GM23338 (cell line): ENCODE data around the gene ERMP1. TPM values are rescaled to one million over a fixed set of nuclear protein-coding genes. Genes with fewer than 3 reads are reported as not detected.
A peak's percentile ranks its signal among the peaks of the same experiment; 100 is the strongest.

Source experiments
- ATAC-seq: fragments of 200-7000 bp; cut with Tn5 transposase; 3 replicates; pipeline ENCODE4 v1.9.1; 2020
- DNase-seq: peaks from one replicate; pipeline ENCODE4 v3.0.0-alpha.2; 2015; ENCODE audit warnings: low spot score
- H2AFZ ChIP-seq: fragments of 200-600 bp; sonication (generic); 2 replicates; pipeline ENCODE4 v1.8.0; 2016; ENCODE audit warnings: antibody characterized with exemption, mild to moderate bottlenecking, moderate library complexity
- H3F3A ChIP-seq: fragments of 200-600 bp; sonication (generic); replicated peaks from 2 replicates; pipeline ENCODE4 v1.8.0; 2017; ENCODE audit warnings: antibody characterized with exemption, mixed run types, low read depth
- H3K27ac ChIP-seq: fragments of 200-600 bp; sonication (generic); 2 replicates; pipeline ENCODE4 v1.6.1; 2016; ENCODE audit warnings: low read depth
- H3K27me3 ChIP-seq: fragments of 200-600 bp; sonication (generic); 2 replicates; pipeline ENCODE4 v1.8.0; 2016; ENCODE audit warnings: mild to moderate bottlenecking, mixed run types, moderate library complexity; ENCODE audit not compliant: insufficient read depth
- H3K36me3 ChIP-seq: fragments of 200-600 bp; sonication (generic); 2 replicates; pipeline ENCODE4 v1.8.0; 2016; ENCODE audit warnings: mild to moderate bottlenecking; ENCODE audit not compliant: insufficient read depth
- H3K4me1 ChIP-seq: fragments of 200-600 bp; sonication (generic); 2 replicates; pipeline ENCODE4 v1.8.0; 2016; ENCODE audit warnings: mild to moderate bottlenecking, moderate library complexity; ENCODE audit not compliant: insufficient read depth
- H3K4me2 ChIP-seq: fragments of 200-600 bp; sonication (generic); 2 replicates; pipeline ENCODE4 v1.7.1; 2017; ENCODE audit warnings: mixed run types
- H3K4me3 ChIP-seq: fragments of 200-600 bp; sonication (generic); 2 replicates; pipeline ENCODE4 v1.6.1; 2016; ENCODE audit warnings: mixed run types
- H3K79me2 ChIP-seq: fragments of 200-600 bp; sonication (generic); replicated peaks from 2 replicates; pipeline ENCODE4 v1.8.0; 2017; ENCODE audit warnings: mild to moderate bottlenecking; ENCODE audit not compliant: insufficient read depth
- H3K9me2 ChIP-seq: fragments of 200-600 bp; sonication (generic); 2 replicates; pipeline ENCODE4 v1.8.0; 2017; ENCODE audit not compliant: insufficient read depth
- H4K20me1 ChIP-seq: fragments of 200-600 bp; sonication (generic); replicated peaks from 2 replicates; pipeline ENCODE4 v1.8.0; 2017; ENCODE audit warnings: mild to moderate bottlenecking; ENCODE audit not compliant: insufficient read depth
- H3K27ac Mint-ChIP-seq: 2 replicates; pipeline ENCODE4 v1.8.0; 2020; ENCODE audit warnings: inconsistent platforms, mild to moderate bottlenecking, moderate library complexity, mixed read lengths
- H3K27me3 Mint-ChIP-seq: 3 replicates; pipeline ENCODE4 v1.8.0; 2022; ENCODE audit warnings: low read depth, mild to moderate bottlenecking, moderate library complexity, mixed read lengths, inconsistent platforms; ENCODE audit not compliant: insufficient read depth, poor library complexity
- H3K36me3 Mint-ChIP-seq: 3 replicates; pipeline ENCODE4 v1.8.0; 2021; ENCODE audit warnings: low read depth, mild to moderate bottlenecking, inconsistent platforms, moderate library complexity, mixed read lengths
- H3K4me1 Mint-ChIP-seq: 3 replicates; pipeline ENCODE4 v1.8.0; 2020; ENCODE audit warnings: mild to moderate bottlenecking, inconsistent platforms, mixed read lengths
- H3K4me3 Mint-ChIP-seq: 3 replicates; pipeline ENCODE4 v1.8.0; 2021; ENCODE audit warnings: moderate library complexity, mild to moderate bottlenecking, inconsistent platforms, mixed read lengths
- H3K9me3 Mint-ChIP-seq: 3 replicates; pipeline ENCODE4 v1.8.0; 2020; ENCODE audit warnings: moderate library complexity, mild to moderate bottlenecking, inconsistent platforms, mixed read lengths
- CREB1 ChIP-seq: fragments of 250-450 bp; sonication (Bioruptor Pico); IDR thresholded peaks from 2 replicates; pipeline ENCODE4 v1.5.0; 2020; ENCODE audit warnings: low read depth, mild to moderate bottlenecking, moderate library complexity
- CTCF ChIP-seq, 2 experiments: fragments of 200-600 bp in 1 of 2; sonication (generic) in 1 of 2; conservative IDR thresholded peaks; 2 replicates each; pipeline versions ENCODE4 v1.5.1 to v1.6.1; 2016 to 2017; ENCODE audit warnings: antibody characterized with exemption in 2 of 2, low read depth in 2 of 2, mild to moderate bottlenecking in 2 of 2, moderate library complexity in 1 of 2
- ETS1 ChIP-seq: IDR thresholded peaks from 2 replicates; pipeline ENCODE4 v1.6.1; 2016; ENCODE audit warnings: antibody characterized with exemption
- EZH2 ChIP-seq: fragments of 200-600 bp; sonication (generic); IDR thresholded peaks from one replicate; pipeline ENCODE4 v1.8.0; 2017; ENCODE audit warnings: antibody characterized with exemption, mild to moderate bottlenecking, low read depth; ENCODE audit not compliant: unreplicated experiment
- EZH2phosphoT487 ChIP-seq: fragments of 200-600 bp; sonication (generic); IDR thresholded peaks from one replicate; pipeline ENCODE4 v1.8.1; 2018; ENCODE audit warnings: antibody characterized with exemption; ENCODE audit not compliant: unreplicated experiment
- JUNB ChIP-seq: IDR thresholded peaks from one replicate; pipeline ENCODE4 v1.6.1; 2016; ENCODE audit warnings: antibody characterized with exemption; ENCODE audit not compliant: unreplicated experiment
- NANOG ChIP-seq: IDR thresholded peaks from 2 replicates; pipeline ENCODE4 v1.6.1; 2016; ENCODE audit warnings: antibody characterized with exemption, borderline replicate concordance
- POLR2AphosphoS5 ChIP-seq: IDR thresholded peaks from 2 replicates; pipeline ENCODE4 v1.6.1; 2016; ENCODE audit warnings: antibody characterized with exemption, low read depth
- REST ChIP-seq: IDR thresholded peaks from one replicate; pipeline ENCODE4 v1.6.1; 2018; ENCODE audit warnings: antibody characterized with exemption; ENCODE audit not compliant: unreplicated experiment
- STAT1 ChIP-seq: IDR thresholded peaks from one replicate; pipeline ENCODE4 v1.6.1; 2016; ENCODE audit warnings: antibody characterized with exemption; ENCODE audit not compliant: unreplicated experiment
- ZNF114 ChIP-seq: fragments of 250-450 bp; sonication (Bioruptor Pico); IDR thresholded peaks from 2 replicates; pipeline ENCODE4 v1.5.0; 2020; ENCODE audit warnings: mild to moderate bottlenecking, moderate library complexity
- ZNF331 ChIP-seq: fragments of 250-450 bp; sonication (Bioruptor Pico); IDR thresholded peaks from 2 replicates; pipeline ENCODE4 v1.5.0; 2020; ENCODE audit warnings: low read depth, mild to moderate bottlenecking, moderate library complexity
- ZNF462 ChIP-seq: fragments of 250-450 bp; sonication (Bioruptor Pico); IDR thresholded peaks from 2 replicates; pipeline ENCODE4 v1.5.0; 2020; ENCODE audit warnings: mild to moderate bottlenecking, moderate library complexity
- polyA plus RNA-seq: library from polyadenylated mRNA; unstranded; fragments of >200 nt; fragmentation: Nextera tagmentation; extraction: Ambion mirVana; gene quantifications from 2 replicates; pipeline ENCODE4 v1.2.1, GENCODE V29; 2016
- total RNA-seq: library from RNA; depleted of rRNA; stranded (reverse); fragments of >200 nt; shearing (Covaris generic); gene quantifications from 2 replicates; pipeline ENCODE4 v1.2.3, GENCODE V29; 2014

Gene ERMP1
- total and polyA plus RNA-seq, 2 experiments from 2014 or later: 5.3 to 23.4 TPM

- DNase-seq: no peak
- Mint-ChIP-seq H3K27me3 (peaks cover 5% of the 10 kb centered on the region), H3K9me3 (peaks cover 10% of the 10 kb centered on the region), H3K27ac (no peak overlapping the region), H3K4me3 (no peak overlapping the region), H3K4me1 (peaks cover 23% of the 10 kb centered on the region), H3K36me3 (no peaks in the 10 kb centered on the region)
- no peaks in the 10 kb centered on the region for H3K36me3 ChIP-seq
- H3F3A ChIP-seq: no peaks in the 10 kb centered on the region
- no peaks in the 10 kb centered on the region for H3K27me3 ChIP-seq
- no peaks in the 10 kb centered on the region for H3K79me2 ChIP-seq
- 0 out of 2 replicates have a peak, but pooled peaks cover 4% of the 10 kb centered on the region for H3K9me2 ChIP-seq
- TF ChIP-seq ETS1 (no peak), ZNF114 (CRISPR knock-in tag) (no peak), REST (no peak), STAT1 (no peak), ZNF331 (CRISPR knock-in tag) (no peak), ZNF462 (CRISPR knock-in tag) (no peak), CTCF (conservative IDR thresholded peaks at IDR 0.05; ENCODE audit: low read depth in 2 of 2) (no peak), EZH2 (no peak), POLR2AphosphoS5 (no peak), CREB1 (CRISPR knock-in tag) (no peak), NANOG (no peak), JUNB (no peak), EZH2phosphoT487 (no peak)
- no peak overlapping the region for H3K27ac ChIP-seq
- H4K20me1 ChIP-seq: no peaks in the 10 kb centered on the region
- peaks cover 9% of the 10 kb centered on the region for H3K4me1 ChIP-seq
- H3K4me2 ChIP-seq: no peak overlapping the region
- H3K4me3 ChIP-seq: no peak overlapping the region
- peak overlapping the region; percentile 83 for H2AFZ ChIP-seq
- no peak for ATAC-seq
Measured at GRCh38 chr9:5842929-5843793, 10.2 kb upstream of the ERMP1 start.
